HG02798 (cell line): ENCODE measurements around the gene CLTCL1.
A peak's percentile ranks its signal among the peaks of the same experiment; 100 is the strongest.

Experiments
- ATAC-seq: cut with Tn5 transposase; IDR thresholded peaks from one replicate; pipeline ENCODE4 v1.9.1; 2021; ENCODE audit warnings: mild to moderate bottlenecking; ENCODE audit not compliant: unreplicated experiment, poor library complexity

The CLTCL1 gene

GRCh38 chr22:19201130-19201868 is 90.2 kb downstream of the CLTCL1 start:
- ATAC-seq = no peak

GRCh38 chr22:19199479-19199878 is 92.0 kb downstream of the CLTCL1 start:
- ATAC-seq = no peak

- no peak for ATAC-seq
These were observed 93.3 kb downstream of the CLTCL1 start for GRCh38 chr22:19197997-19198865.

- ATAC-seq = no peak
These were observed 94.5 kb downstream of the CLTCL1 start for GRCh38 chr22:19196841-19197612.

GRCh38 chr22:19195796-19196731 is 95.5 kb downstream of the CLTCL1 start:
- no peak for ATAC-seq

- ATAC-seq = no peak
These were observed 96.6 kb downstream of the CLTCL1 start for GRCh38 chr22:19194766-19195536.

GRCh38 chr22:19193879-19194278 is 97.6 kb downstream of the CLTCL1 start:
- no peak for ATAC-seq

GRCh38 chr22:19187716-19188563 is 103.6 kb downstream of the CLTCL1 start:
- ATAC-seq = no peak

GRCh38 chr22:19184276-19184997 is 107.1 kb downstream of the CLTCL1 start:
- ATAC-seq = no peak

- no peak for ATAC-seq
These were observed 108.3 kb downstream of the CLTCL1 start for GRCh38 chr22:19183216-19183615.

- ATAC-seq = no peak
These were observed 108.9 kb downstream of the CLTCL1 start for GRCh38 chr22:19182472-19183157.

GRCh38 chr22:19181786-19182471 is 109.6 kb downstream of the CLTCL1 start:
- ATAC-seq = no peak

GRCh38 chr22:19180740-19181410 is 110.6 kb downstream of the CLTCL1 start:
- no peak for ATAC-seq

GRCh38 chr22:19180234-19180633 is 111.3 kb downstream of the CLTCL1 start:
- no peak for ATAC-seq

- ATAC-seq = peak; percentile 26
These were observed 111.9 kb downstream of the CLTCL1 start for GRCh38 chr22:19179497-19180048.
